HepG2 (cell line): ENCODE results near the gene HYDIN. TPM values are rescaled to one million over a fixed set of nuclear protein-coding genes. Genes with fewer than 3 reads are reported as not detected.
A peak's percentile ranks its signal among the peaks of the same experiment; 100 is the strongest.

Source experiments
- ATAC-seq: fragments of 200-7000 bp; cut with Tn5 transposase; 3 replicates; pipeline ENCODE4 v1.9.1; 2020; ENCODE audit warnings: mild to moderate bottlenecking, moderate library complexity
- BruUV-seq: library from RNA; stranded (reverse); fragments of 400-500 nt; replicated peaks from 2 replicates; lab custom pipeline; 2021; lab: Mats Ljungman, UMichigan
- CTCF ChIA-PET: fragments of 300-600 bp; formaldehyde crosslinking; extraction: SDS; loops from one replicate; lab custom pipeline; 2021; ENCODE audit warnings: low total read pairs, inconsistent platforms, low intra/inter-chr PET ratio; lab: Yijun Ruan, JAX
- POLR2A ChIA-PET: fragments of 350-600 bp; sonication (Branson Sonifier 250); formaldehyde crosslinking; loops from one replicate; lab custom pipeline; 2020; ENCODE audit warnings: antibody characterized with exemption, inconsistent platforms; lab: Yijun Ruan, JAX
- DNase-seq: peaks from one replicate; pipeline ENCODE4 v3.0.0-alpha.2; 2015; ENCODE audit warnings: low spot score
- FAIRE-seq: peaks from 3 replicates; lab custom pipeline; 2011; peaks lifted over from hg19 to GRCh38; lab: Jason Lieb, UNC
- H2AFZ ChIP-seq: one replicate; pipeline ENCODE4 v1.6.1; 2011; ENCODE audit warnings: low read length, inconsistent platforms
- H3K27ac ChIP-seq: fragments of 300-600 bp; 3 replicates; pipeline ENCODE4 v1.8.0; 2011; ENCODE audit warnings: mixed run types, mild to moderate bottlenecking, mixed read lengths, low read length, inconsistent platforms; ENCODE audit not compliant: insufficient read depth; ENCODE audit errors: extremely low read length
- H3K27me3 ChIP-seq, 2 experiments: fragments of 200-600 bp in 1 of 2; 2 replicates in 1 of 2; 3 replicates in 1 of 2; pipeline versions ENCODE4 v1.6.0 to v1.8.0; 2011; ENCODE audit warnings: low read length in 2 of 2, mild to moderate bottlenecking in 2 of 2, moderate library complexity in 2 of 2, inconsistent platforms in 1 of 2; ENCODE audit not compliant: insufficient read depth in 2 of 2, control insufficient read depth in 1 of 2
- H3K36me3 ChIP-seq, 2 experiments: fragments of 200-600 bp in 1 of 2; replicated peaks in 1 of 2; 2 replicates in 1 of 2; 3 replicates in 1 of 2; pipeline versions ENCODE4 v1.5.1 to v1.8.0; 2011; ENCODE audit warnings: low read length in 2 of 2, inconsistent platforms in 1 of 2; ENCODE audit not compliant: insufficient read depth in 2 of 2, control insufficient read depth in 1 of 2
- H3K4me1 ChIP-seq: 2 replicates; pipeline ENCODE4 v1.5.1; 2012; ENCODE audit warnings: low read length, inconsistent platforms; ENCODE audit not compliant: insufficient read depth
- H3K4me2 ChIP-seq: 2 replicates; pipeline ENCODE4 v1.6.0; 2011; ENCODE audit warnings: low read depth, low read length, inconsistent platforms
- H3K4me3 ChIP-seq, 3 experiments: fragments of 200-600 bp in 1 of 3; sonication (generic), shearing (Covaris generic) in 1 of 3; replicated peaks in 1 of 3; 2 replicates each; pipeline ENCODE4 v1.5.1; 2011 to 2016; ENCODE audit warnings: low read length in 3 of 3, inconsistent platforms in 2 of 3, low read depth in 2 of 3, mild to moderate bottlenecking in 2 of 3, control low read depth in 1 of 3, mixed read lengths in 1 of 3; ENCODE audit not compliant: insufficient read depth in 1 of 3
- H3K79me2 ChIP-seq: one replicate; pipeline ENCODE4 v1.6.1; 2011; ENCODE audit warnings: low read length, inconsistent platforms; ENCODE audit not compliant: insufficient read depth
- H3K9ac ChIP-seq: 2 replicates; pipeline ENCODE4 v1.6.0; 2011; ENCODE audit warnings: mild to moderate bottlenecking, low read depth, low read length, inconsistent platforms; ENCODE audit not compliant: insufficient read depth
- H3K9me3 ChIP-seq: 2 replicates; pipeline ENCODE4 v1.5.1; 2012; ENCODE audit warnings: mild to moderate bottlenecking, low read length
- H4K20me1 ChIP-seq: 2 replicates; pipeline ENCODE4 v1.6.0; 2011; ENCODE audit warnings: inconsistent platforms, mild to moderate bottlenecking, low read length, moderate library complexity; ENCODE audit not compliant: insufficient read depth
- NRL ChIP-seq: sonication (generic); formaldehyde crosslinking; IDR thresholded peaks from 2 replicates; pipeline ENCODE4 v1.5.0; 2020; ENCODE audit warnings: missing genetic modification reagents, mild to moderate bottlenecking, moderate library complexity, borderline replicate concordance
- RFX1 ChIP-seq: fragments of 450-650 bp; IDR thresholded peaks from 2 replicates; pipeline ENCODE4 v1.6.1; 2017
- ZFP82 ChIP-seq: sonication (generic); formaldehyde crosslinking; IDR thresholded peaks from 2 replicates; pipeline ENCODE4 v1.5.1; 2020; ENCODE audit warnings: mild to moderate bottlenecking, missing genetic modification reagents, borderline replicate concordance
- ZNF274 ChIP-seq: sonication (generic); formaldehyde crosslinking; IDR thresholded peaks from 2 replicates; pipeline ENCODE4 v1.5.1; 2020; ENCODE audit warnings: mild to moderate bottlenecking, missing genetic modification reagents
- ZNF792 ChIP-seq: IDR thresholded peaks from 2 replicates; pipeline ENCODE4 v1.6.1; 2016
- WGBS: methylation state at CpG from one replicate; pipeline ENCODE4 v1.1.6; 2017; ENCODE audit warnings: low lambda C conversion rate; 5-methylcytosine and 5-hydroxymethylcytosine counted together
- in situ Hi-C: cut with HindIII; loops from 2 replicates; pipeline ENCODE4 v1.10.0; 2017; ENCODE audit warnings: low pct_unique_long_range_greater_than_20kb; ENCODE audit not compliant: extremely low pct_ligation_motif_present
- intact Hi-C: fragments of 100-400 bp; cut with micrococcal nuclease; formaldehyde crosslinking; loops from one replicate; pipeline ENCODE4 v1.10.0; 2022; ENCODE audit not compliant: unreplicated experiment
- polyA plus RNA-seq, 8 experiments: library from polyadenylated mRNA; depleted of rRNA in 3 of 8; stranded (reverse) in 7 of 8; unstranded in 1 of 8; fragments of >200 nt; fragmentation: Illumina TruSeq in 4 of 8; extraction: Trizol in 4 of 8; gene quantifications; 2 replicates each; pipeline versions ENCODE4 v1.2.1 to v1.2.3, GENCODE V29; 2011 to 2016; ENCODE audit warnings: low read depth in 4 of 8, missing spikeins in 1 of 8, mixed read lengths in 1 of 8; ENCODE audit not compliant: insufficient read depth in 1 of 8
- total RNA-seq, 5 experiments: library from RNA; depleted of rRNA; stranded (reverse); fragments of >200 nt; fragmentation: Illumina TruSeq; extraction: Trizol; gene quantifications; 2 replicates each; pipeline ENCODE4 v1.2.3, GENCODE V29; 2016; ENCODE audit warnings: low read depth in 1 of 5
- TF ChIP-seq, protein P1 (sequence below): sonication (generic); formaldehyde crosslinking; IDR thresholded peaks from 2 replicates; pipeline ENCODE4 v1.4.0; 2020; ENCODE audit warnings: missing genetic modification reagents
- TF ChIP-seq, protein P2 (sequence below): sonication (generic); formaldehyde crosslinking; IDR thresholded peaks from 2 replicates; pipeline ENCODE4 v1.4.0; 2020; ENCODE audit warnings: missing genetic modification reagents

The HYDIN gene
- total and polyA plus RNA-seq, 2 of the 13 experiments (the other 11 are each of a cell fraction or from before 2014, with no cell fraction given): not detected

DNA sequence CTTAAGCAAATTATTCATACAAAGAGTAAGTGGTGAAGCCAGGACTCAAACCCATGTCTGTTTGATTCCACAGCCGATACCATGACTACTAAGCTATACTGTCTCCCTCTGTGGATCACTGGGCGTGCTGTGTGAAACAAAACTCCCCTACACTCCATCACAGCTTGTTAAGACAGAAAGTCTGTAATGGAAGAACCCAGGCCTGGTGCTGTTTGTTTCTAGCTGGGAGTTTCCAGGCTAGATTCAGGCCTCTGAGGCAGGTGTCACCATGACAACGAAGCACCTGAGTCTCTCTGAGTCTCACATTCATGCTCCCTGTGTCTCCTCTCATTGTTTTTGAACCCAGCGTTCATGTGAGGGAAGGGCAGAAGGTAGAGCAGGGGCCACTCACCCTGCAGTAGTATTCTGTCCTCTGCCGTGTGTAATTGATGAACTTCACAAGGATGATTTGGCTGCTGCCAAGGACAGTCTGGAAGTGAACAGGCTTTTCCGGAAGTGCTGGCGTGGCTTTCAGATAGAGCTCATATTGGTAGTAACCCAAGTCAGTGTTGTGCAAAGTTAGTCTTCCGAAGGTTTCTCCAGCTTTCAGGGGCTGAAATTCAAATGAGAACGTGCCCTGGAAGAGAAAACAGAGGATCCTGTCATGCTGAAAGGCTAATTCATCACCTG lies 421.0 kb downstream of the HYDIN start:
- no peak for ATAC-seq
- WGBS: 19% methylated on average over 9 of the region's 9 CpGs
- ChIA-PET CTCF (no interaction called here), POLR2A (interaction anchor here (1.5 kb wide), 1 partner anchor 8 kb away, joined by 6 read pairs; the partner anchor contains the start of gene VAC14)
- Histone ChIP-seq H3K79me2 (no peaks in the 10 kb centered on the region), H3K4me1 (no peaks in the 10 kb centered on the region), H3K27me3 (peaks cover 2 to 24% of the 10 kb centered on the region in 2 experiments; a peak in 4 of 5 replicates), H3K9ac (no peak overlapping the region), H3K4me2 (no peak overlapping the region), H3K9me3 (peaks cover under 1% of the 10 kb centered on the region; the same call in 1 of the 2 replicates), H3K4me3 (no peak overlapping the region), H4K20me1 (no peaks in the 10 kb centered on the region), H3K27ac (no peak overlapping the region), H2AFZ (no peak overlapping the region), H3K36me3 (no peaks in the 10 kb centered on the region)
- in situ Hi-C loops (no loop called here), intact Hi-C loops (no loop called here)
- FAIRE-seq: no peak
- DNase-seq: no peak
- TF ChIP-seq ZNF274 (no peak), NRL (CRISPR knock-in tag) (no peak), ZFP82 (CRISPR knock-in tag) (no peak), ZNF792 (no peak), RFX1 (peak; percentile 36; the same call in 1 of the 2 replicates)
- TF ChIP-seq, protein P1, sequence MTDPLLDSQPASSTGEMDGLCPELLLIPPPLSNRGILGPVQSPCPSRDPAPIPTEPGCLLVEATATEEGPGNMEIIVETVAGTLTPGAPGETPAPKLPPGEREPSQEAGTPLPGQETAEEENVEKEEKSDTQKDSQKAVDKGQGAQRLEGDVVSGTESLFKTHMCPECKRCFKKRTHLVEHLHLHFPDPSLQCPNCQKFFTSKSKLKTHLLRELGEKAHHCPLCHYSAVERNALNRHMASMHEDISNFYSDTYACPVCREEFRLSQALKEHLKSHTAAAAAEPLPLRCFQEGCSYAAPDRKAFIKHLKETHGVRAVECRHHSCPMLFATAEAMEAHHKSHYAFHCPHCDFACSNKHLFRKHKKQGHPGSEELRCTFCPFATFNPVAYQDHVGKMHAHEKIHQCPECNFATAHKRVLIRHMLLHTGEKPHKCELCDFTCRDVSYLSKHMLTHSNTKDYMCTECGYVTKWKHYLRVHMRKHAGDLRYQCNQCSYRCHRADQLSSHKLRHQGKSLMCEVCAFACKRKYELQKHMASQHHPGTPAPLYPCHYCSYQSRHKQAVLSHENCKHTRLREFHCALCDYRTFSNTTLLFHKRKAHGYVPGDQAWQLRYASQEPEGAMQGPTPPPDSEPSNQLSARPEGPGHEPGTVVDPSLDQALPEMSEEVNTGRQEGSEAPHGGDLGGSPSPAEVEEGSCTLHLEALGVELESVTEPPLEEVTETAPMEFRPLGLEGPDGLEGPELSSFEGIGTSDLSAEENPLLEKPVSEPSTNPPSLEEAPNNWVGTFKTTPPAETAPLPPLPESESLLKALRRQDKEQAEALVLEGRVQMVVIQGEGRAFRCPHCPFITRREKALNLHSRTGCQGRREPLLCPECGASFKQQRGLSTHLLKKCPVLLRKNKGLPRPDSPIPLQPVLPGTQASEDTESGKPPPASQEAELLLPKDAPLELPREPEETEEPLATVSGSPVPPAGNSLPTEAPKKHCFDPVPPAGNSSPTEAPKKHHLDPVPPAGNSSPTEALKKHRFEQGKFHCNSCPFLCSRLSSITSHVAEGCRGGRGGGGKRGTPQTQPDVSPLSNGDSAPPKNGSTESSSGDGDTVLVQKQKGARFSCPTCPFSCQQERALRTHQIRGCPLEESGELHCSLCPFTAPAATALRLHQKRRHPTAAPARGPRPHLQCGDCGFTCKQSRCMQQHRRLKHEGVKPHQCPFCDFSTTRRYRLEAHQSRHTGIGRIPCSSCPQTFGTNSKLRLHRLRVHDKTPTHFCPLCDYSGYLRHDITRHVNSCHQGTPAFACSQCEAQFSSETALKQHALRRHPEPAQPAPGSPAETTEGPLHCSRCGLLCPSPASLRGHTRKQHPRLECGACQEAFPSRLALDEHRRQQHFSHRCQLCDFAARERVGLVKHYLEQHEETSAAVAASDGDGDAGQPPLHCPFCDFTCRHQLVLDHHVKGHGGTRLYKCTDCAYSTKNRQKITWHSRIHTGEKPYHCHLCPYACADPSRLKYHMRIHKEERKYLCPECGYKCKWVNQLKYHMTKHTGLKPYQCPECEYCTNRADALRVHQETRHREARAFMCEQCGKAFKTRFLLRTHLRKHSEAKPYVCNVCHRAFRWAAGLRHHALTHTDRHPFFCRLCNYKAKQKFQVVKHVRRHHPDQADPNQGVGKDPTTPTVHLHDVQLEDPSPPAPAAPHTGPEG (CRISPR knock-in tag): no peak
- TF ChIP-seq, protein P2, sequence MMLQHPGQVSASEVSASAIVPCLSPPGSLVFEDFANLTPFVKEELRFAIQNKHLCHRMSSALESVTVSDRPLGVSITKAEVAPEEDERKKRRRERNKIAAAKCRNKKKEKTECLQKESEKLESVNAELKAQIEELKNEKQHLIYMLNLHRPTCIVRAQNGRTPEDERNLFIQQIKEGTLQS (CRISPR knock-in tag): no peak
- BruUV-seq: no TSS peak
